ENCODE data around the gene NIP7.

NIP7 gene

DNA sequence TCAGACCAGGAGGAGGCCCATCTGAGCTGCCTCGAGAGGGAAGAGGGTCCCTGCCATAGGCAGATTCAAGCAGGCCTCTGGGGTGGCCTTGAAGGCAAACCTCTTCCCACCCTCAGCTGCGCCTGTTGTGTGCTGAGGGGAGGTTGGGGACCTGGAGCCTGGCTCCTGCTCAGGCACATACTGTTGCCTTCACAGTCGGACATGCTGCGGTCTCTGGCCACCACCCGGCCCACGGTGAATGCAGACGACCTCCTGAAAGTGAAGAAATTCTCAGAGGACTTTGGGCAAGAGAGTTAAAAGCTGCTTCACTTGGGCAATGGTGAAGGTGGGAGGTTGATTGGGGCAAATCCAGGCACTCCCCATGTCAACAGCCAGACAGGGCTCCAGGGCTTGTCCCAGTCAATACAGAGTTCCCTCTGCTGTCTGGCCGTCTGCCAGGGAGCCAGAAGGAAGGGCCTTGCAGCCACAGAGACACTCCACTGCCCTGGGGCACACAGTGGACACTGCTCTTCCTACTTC is 15.5 kb upstream of the NIP7 start:
- H3K9me3 Mint-ChIP-seq = no peaks in the 10 kb centered on the region
- peaks cover 50% of the 10 kb centered on the region for H3K4me1 Mint-ChIP-seq (ENCODE audit: low read depth)
- no peak overlapping the region for H3K4me3 Mint-ChIP-seq
- H3K27ac Mint-ChIP-seq = no peak overlapping the region
- peaks cover 100% of the 10 kb centered on the region for H3K36me3 Mint-ChIP-seq (ENCODE audit: low read depth)
- DNase-seq = no peak
- H3K27me3 Mint-ChIP-seq = no peaks in the 10 kb centered on the region

DNA sequence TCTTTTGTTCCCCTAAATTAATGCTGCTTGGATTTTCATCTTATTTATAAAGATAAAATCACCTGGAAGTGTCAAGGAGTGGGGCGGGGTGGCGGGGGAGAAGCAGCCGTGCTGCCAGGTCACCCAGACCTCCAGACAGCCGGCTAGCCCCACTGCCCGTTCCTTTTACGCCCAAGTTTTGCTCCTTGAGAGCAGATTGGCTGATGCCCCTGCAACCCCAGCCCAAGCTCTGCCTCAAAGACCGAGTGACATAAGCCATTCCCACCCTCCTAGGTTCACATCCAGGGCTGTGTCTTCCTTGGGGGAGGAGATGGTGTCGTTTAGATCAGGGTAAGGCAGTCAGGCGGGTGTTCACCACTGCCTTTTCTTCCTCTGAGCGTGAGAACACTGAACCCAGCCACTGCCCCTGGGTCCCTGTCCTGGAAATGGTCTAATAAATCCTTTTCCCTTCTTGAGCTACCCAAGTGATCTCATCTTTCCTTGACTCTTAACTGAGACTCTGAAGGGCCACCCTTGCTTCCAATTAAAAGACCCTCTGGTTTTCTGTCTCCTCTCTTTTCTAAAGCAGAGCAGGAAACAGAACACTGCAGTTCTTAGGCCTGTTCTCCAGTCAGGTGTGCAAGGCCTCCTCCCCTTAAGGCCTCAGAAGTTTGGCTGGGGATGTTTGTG is 14.9 kb upstream of the NIP7 start:
- H3K36me3 Mint-ChIP-seq (ENCODE audit: low read depth) = peaks cover 100% of the 10 kb centered on the region

GRCh38 chr16:69325784-69326171 is 13.8 kb upstream of the NIP7 start:
- peak overlapping the region; percentile 81 for H3K27ac Mint-ChIP-seq
- H3K36me3 Mint-ChIP-seq (ENCODE audit: low read depth) = peaks cover 91% of the 10 kb centered on the region
- peaks cover 54% of the 10 kb centered on the region for H3K4me1 Mint-ChIP-seq (ENCODE audit: low read depth)

More for the DNA sequence above, 14.9 kb upstream of the NIP7 start:
- Mint-ChIP-seq H3K27me3 (no peaks in the 10 kb centered on the region), H3K27ac (peak overlapping the region; percentile 81), H3K4me3 (no peak overlapping the region), H3K4me1 (ENCODE audit: low read depth) (peaks cover 54% of the 10 kb centered on the region), H3K9me3 (no peaks in the 10 kb centered on the region)
- no peak for DNase-seq

GRCh38 chr16:69326172-69326873 is 13.2 kb upstream of the NIP7 start:
- H3K27me3 Mint-ChIP-seq = no peaks in the 10 kb centered on the region
- H3K4me1 Mint-ChIP-seq (ENCODE audit: low read depth) = peaks cover 55% of the 10 kb centered on the region
- peak overlapping the region; percentile 87 for H3K4me3 Mint-ChIP-seq
- H3K36me3 Mint-ChIP-seq (ENCODE audit: low read depth) = peaks cover 88% of the 10 kb centered on the region
- H3K9me3 Mint-ChIP-seq = no peaks in the 10 kb centered on the region
- peak; percentile 29 for DNase-seq
- peak overlapping the region; percentile 81 for H3K27ac Mint-ChIP-seq

More at GRCh38 chr16:69325784-69326171, 13.8 kb upstream of the NIP7 start:
- H3K27me3 Mint-ChIP-seq = no peaks in the 10 kb centered on the region
- peak; percentile 29 for DNase-seq
- H3K9me3 Mint-ChIP-seq = no peaks in the 10 kb centered on the region
- H3K4me3 Mint-ChIP-seq = peak overlapping the region; percentile 87

DNA sequence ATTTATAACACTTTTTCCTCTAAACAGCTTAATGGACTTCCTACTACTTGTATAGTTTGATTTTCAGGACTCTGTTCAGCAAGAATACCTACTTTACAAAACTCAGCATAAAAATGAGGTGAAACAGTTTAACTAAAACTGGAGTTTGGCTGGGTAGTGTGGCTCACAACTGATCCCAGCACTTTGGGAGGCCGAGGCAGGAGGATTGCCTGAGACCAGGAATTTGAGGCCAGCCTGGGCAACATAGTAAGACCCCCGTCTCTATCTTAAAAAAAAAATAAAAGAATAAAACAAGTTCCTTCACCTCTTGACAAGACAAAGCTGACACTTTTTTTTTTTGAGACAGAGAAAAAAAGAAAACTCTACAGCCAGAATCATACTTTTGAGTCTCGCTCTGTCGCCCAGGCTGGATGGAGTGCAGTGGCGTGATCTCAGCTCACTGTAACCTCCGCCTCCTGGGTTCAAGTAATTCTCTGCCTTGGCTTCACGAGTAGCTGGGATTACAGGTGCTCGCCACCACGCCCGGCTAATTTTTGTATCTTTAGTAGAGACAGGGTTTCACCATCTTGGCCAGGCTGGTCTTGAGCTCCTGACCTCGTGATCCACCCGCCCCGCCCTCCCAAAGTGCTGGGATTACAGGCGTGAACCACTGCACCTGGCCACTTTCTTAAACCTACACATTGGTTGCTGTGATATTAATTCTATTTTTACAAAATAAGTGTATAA is 11.8 kb upstream of the NIP7 start:
- no peaks in the 10 kb centered on the region for H3K9me3 Mint-ChIP-seq

DNA sequence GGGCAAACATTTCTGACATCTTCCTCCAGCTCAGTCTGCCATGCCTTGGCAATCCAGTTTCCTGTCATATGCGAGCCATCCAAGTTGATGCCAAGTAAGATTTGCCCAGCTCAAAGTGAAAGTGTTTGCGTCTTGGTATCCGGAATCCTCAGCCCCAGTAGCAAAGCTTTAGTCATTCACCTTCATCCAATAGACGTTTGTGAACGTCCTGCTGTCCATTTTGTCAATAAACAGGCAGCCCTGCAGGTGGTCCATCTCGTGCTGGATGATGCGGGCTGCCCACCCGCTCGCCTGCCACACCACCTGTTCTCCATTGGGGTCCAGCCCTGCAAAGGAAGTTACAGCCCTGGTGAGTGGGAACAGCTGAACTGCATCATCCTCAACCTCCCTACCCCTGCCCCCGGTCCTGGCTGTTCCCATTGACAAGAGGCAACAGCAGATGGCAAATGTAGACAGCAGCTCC is 10.7 kb upstream of the NIP7 start:
- peak overlapping the region; percentile 87 for H3K4me3 Mint-ChIP-seq
- no peaks in the 10 kb centered on the region for H3K9me3 Mint-ChIP-seq
- DNase-seq = peak; percentile 30
- H3K36me3 Mint-ChIP-seq (ENCODE audit: low read depth) = peaks cover 85% of the 10 kb centered on the region
- H3K4me1 Mint-ChIP-seq (ENCODE audit: low read depth) = peaks cover 65% of the 10 kb centered on the region
- peak overlapping the region; percentile 90 for H3K27ac Mint-ChIP-seq
- H3K27me3 Mint-ChIP-seq = no peaks in the 10 kb centered on the region

More for the DNA sequence above, 11.8 kb upstream of the NIP7 start:
- peak overlapping the region; percentile 87 for H3K4me3 Mint-ChIP-seq
- peaks cover 87% of the 10 kb centered on the region for H3K36me3 Mint-ChIP-seq (ENCODE audit: low read depth)
- H3K27ac Mint-ChIP-seq = peak overlapping the region; percentile 90
- peak; percentile 24 for DNase-seq
- no peaks in the 10 kb centered on the region for H3K27me3 Mint-ChIP-seq
- peaks cover 58% of the 10 kb centered on the region for H3K4me1 Mint-ChIP-seq (ENCODE audit: low read depth)

DNA sequence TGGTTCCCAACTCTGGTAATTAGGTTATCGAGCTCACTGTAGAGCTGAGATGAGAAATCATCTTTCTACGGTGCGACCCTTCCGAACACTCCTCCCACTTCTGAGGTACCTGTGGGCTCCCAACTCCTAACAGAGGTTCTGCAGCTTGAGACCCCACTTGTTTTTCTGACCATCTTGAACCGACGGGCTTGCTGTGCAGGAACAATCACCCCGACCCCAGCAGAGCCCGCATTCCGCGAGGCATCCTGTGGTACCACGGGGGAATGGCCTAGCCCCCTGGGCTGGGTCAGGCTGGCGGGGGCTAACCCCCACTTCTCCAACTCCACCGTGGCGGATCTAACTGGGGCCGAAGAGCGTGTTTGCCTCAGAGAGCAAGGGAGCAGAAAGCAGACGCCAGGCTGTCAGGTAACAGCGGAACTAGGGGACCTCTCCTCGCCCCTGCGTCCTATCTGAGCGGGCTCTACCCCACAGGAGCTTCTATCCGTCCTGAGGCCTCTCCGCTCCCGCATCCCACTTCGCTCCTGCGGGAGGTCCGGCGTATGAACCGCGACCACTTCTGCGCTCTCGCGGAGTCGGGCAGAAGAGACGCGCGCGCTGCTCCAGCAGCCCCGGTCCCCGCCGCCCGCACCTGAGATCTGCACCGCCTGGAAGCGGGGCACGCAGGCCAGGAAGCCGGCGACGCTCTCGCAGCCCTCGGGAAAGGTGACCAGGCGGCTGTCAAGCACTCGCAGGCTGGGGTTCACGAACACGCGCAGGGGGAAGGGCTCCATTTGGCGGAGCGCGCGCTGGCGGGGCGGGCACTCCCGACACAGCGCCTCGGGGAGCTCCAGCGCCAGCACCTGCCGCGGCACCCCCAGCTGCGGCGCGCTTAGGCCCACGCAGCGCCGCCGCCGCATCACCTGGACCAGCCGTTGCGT is 9.9 kb upstream of the NIP7 start:
- peak overlapping the region; percentile 87 for H3K4me3 Mint-ChIP-seq
- H3K4me1 Mint-ChIP-seq (ENCODE audit: low read depth) = peaks cover 64% of the 10 kb centered on the region
- H3K9me3 Mint-ChIP-seq = no peaks in the 10 kb centered on the region
- peaks cover 85% of the 10 kb centered on the region for H3K36me3 Mint-ChIP-seq (ENCODE audit: low read depth)
- DNase-seq = no peak
- no peaks in the 10 kb centered on the region for H3K27me3 Mint-ChIP-seq
- H3K27ac Mint-ChIP-seq = peak overlapping the region; percentile 90

DNA sequence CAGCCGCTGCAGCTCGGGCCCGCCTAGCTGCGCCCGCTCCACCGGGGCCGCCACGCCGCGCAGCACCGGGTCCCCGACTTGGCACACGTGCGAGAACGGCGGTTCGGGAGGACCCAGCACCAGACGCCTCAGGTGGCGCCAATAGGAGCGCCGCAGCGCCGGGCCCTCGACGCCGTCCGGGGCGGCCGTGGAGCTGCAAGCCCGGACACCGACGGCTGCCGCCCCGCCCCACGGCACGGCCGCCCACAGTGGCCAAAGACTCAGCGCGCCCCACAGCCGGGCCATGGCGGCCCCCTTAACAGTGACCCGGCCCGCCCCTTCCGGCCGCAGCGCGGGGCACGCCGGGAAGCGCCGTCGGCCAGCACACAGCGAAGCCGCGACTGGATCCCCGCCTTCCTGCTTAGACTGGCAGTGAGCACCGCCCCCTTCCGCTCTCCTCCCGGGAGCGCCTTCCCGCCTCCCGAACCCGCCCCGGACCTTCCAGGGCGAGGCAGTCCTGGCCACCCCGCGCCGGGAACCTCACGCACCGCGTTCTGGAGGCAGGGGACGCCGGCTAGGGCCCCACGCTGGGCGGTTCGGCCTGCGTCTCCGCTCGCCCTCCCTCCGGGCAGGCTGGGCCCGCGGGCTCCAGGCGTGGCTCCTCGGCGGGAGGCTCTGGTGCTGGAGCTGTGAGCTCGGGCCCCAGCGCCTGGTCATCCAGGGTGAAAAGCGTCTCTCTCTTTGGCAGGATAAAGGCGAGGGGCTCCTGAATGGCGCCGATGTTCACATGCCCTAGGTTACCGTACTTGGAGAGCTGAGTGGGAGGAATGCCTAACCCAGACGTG is 9.1 kb upstream of the NIP7 start, which contains the start of gene PDF:
Gene PDF, minus strand, starts transcription at position 303 of the 824 bp plus-strand sequence. Its CDS starts 18 bp downstream, at position 285.
- peak; percentile 90 for DNase-seq
- Mint-ChIP-seq H3K4me1 (ENCODE audit: low read depth) (peaks cover 62% of the 10 kb centered on the region), H3K27ac (peak within 1 kb of the TSS; percentile 93), H3K27me3 (no peaks in the 10 kb centered on the region), H3K36me3 (ENCODE audit: low read depth) (peaks cover 85% of the 10 kb centered on the region), H3K9me3 (no peaks in the 10 kb centered on the region), H3K4me3 (peak within 1 kb of the TSS; percentile 87)

DNA sequence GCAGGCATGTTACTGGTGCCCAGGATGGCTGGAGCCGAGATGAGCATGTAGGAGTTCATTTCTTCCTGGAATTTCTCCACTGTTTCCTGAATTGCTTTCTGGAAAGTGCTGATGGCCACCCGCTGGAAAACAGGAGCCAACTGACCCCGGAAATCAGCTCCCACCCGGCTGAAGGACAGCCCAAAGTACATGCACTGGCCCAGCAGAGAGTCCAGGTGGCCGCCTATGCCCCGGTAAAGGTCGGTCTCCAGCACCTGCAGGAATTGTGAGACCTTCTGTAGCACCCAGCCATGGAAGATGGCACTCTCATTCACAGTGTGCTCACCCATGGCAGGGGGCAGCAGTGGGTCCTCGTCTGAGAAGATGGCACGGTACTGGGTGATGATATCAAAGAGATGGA is 4.9 kb upstream of the NIP7 start:
- H3K4me3 Mint-ChIP-seq = no peak overlapping the region
- no peaks in the 10 kb centered on the region for H3K27me3 Mint-ChIP-seq
- peaks cover 73% of the 10 kb centered on the region for H3K36me3 Mint-ChIP-seq (ENCODE audit: low read depth)
- DNase-seq = no peak
- H3K4me1 Mint-ChIP-seq (ENCODE audit: low read depth) = peaks cover 52% of the 10 kb centered on the region
- H3K9me3 Mint-ChIP-seq = no peaks in the 10 kb centered on the region
- H3K27ac Mint-ChIP-seq = no peak overlapping the region

GRCh38 chr16:69338557-69339288 is 849 bp upstream of the NIP7 start:
- H3K27ac Mint-ChIP-seq = peak overlapping the region; percentile 100
- DNase-seq = no peak
- peaks cover 86% of the 10 kb centered on the region for H3K36me3 Mint-ChIP-seq (ENCODE audit: low read depth)
- H3K9me3 Mint-ChIP-seq = no peaks in the 10 kb centered on the region
- peaks cover 66% of the 10 kb centered on the region for H3K4me1 Mint-ChIP-seq (ENCODE audit: low read depth)
- peak overlapping the region; percentile 100 for H3K4me3 Mint-ChIP-seq
- no peaks in the 10 kb centered on the region for H3K27me3 Mint-ChIP-seq

GRCh38 chr16:69340095-69340644 is 598 bp downstream of the NIP7 start:
- DNase-seq = no peak
- peaks cover 84% of the 10 kb centered on the region for H3K36me3 Mint-ChIP-seq (ENCODE audit: low read depth)
- H3K9me3 Mint-ChIP-seq = no peaks in the 10 kb centered on the region
- H3K4me3 Mint-ChIP-seq = peak overlapping the region; percentile 100
- H3K27ac Mint-ChIP-seq = peak overlapping the region; percentile 100
- H3K4me1 Mint-ChIP-seq (ENCODE audit: low read depth) = peaks cover 61% of the 10 kb centered on the region
- H3K27me3 Mint-ChIP-seq = no peaks in the 10 kb centered on the region

DNA sequence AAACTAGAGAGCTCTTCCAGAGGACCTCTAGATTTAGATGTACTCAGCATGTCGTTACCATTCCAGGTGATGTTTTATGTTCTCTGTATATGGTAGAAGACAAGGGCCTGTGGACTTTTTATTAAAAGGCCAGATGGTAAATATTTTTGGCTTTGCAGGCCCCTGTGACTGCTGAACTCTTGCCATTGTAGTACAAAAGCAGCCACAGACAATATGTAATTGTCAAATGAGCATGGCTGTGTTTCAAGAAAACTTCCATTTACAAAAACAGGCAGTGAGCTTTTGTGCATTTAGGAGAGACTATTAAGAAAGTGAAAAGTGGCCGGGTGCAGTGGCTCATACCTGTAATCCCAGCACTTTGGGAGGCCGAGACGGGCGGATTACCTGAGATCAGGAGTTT is 4.6 kb downstream of the NIP7 start:
- Mint-ChIP-seq H3K27ac (peak overlapping the region; percentile 37), H3K4me1 (ENCODE audit: low read depth) (peaks cover 46% of the 10 kb centered on the region), H3K36me3 (ENCODE audit: low read depth) (peaks cover 84% of the 10 kb centered on the region), H3K4me3 (no peak overlapping the region), H3K9me3 (no peaks in the 10 kb centered on the region), H3K27me3 (no peaks in the 10 kb centered on the region)
- no peak for DNase-seq
